Measurements from ENCODE around the gene ANLN. TPM values are rescaled to one million over a fixed set of nuclear protein-coding genes. Genes with fewer than 3 reads are reported as not detected.
"Not testable (repeated sequence)": the region's sequence is repeated elsewhere in the genome, so short reads cannot be mapped to it uniquely, and the experiment has no call there.

ANLN gene
- total and polyA plus RNA-seq, 2 donors from 2014 or later, result 0.17 to 1.2 TPM

- no peak overlapping the region for H3K27ac ChIP-seq (ENCODE audit: low read depth in 2 of 2, low read length in 2 of 2)
- H3K27me3 ChIP-seq (ENCODE audit: control insufficient read depth, insufficient read depth, low read length), result no peaks in the 10 kb centered on the region
- intact Hi-C loops (cut with DNase I), result no loop called here
- H3K4me3 ChIP-seq (ENCODE audit: low read length in 3 of 3), result no peak overlapping the region
- DNase-seq (no peak), FAIRE-seq (no peak)
- no peak overlapping the region for H3K9ac ChIP-seq (ENCODE audit: low read length in 3 of 3)
- no peaks in the 10 kb centered on the region for H3K36me3 ChIP-seq (ENCODE audit: control insufficient read depth in 2 of 3, insufficient read depth in 3 of 3, low read length in 3 of 3)
- no peaks in the 10 kb centered on the region for H3K9me3 ChIP-seq (ENCODE audit: control insufficient read depth in 2 of 3, insufficient read depth in 1 of 3, low read length in 3 of 3)
- TF ChIP-seq, protein P1, sequence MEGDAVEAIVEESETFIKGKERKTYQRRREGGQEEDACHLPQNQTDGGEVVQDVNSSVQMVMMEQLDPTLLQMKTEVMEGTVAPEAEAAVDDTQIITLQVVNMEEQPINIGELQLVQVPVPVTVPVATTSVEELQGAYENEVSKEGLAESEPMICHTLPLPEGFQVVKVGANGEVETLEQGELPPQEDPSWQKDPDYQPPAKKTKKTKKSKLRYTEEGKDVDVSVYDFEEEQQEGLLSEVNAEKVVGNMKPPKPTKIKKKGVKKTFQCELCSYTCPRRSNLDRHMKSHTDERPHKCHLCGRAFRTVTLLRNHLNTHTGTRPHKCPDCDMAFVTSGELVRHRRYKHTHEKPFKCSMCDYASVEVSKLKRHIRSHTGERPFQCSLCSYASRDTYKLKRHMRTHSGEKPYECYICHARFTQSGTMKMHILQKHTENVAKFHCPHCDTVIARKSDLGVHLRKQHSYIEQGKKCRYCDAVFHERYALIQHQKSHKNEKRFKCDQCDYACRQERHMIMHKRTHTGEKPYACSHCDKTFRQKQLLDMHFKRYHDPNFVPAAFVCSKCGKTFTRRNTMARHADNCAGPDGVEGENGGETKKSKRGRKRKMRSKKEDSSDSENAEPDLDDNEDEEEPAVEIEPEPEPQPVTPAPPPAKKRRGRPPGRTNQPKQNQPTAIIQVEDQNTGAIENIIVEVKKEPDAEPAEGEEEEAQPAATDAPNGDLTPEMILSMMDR (IDR thresholded peaks at IDR 0.05; ENCODE audit: borderline replicate concordance, extremely low read depth, insufficient read depth), result no peak
- peaks cover 0 to 2% (median 0%) of the 10 kb centered on the region in 3 donors for H3K4me1 ChIP-seq (ENCODE audit: control insufficient read depth in 2 of 3, insufficient read depth in 2 of 3, low read depth in 1 of 3, low read length in 3 of 3)
Measured at GRCh38 chr7:36368496-36368895, 21.2 kb upstream of the ANLN start.

- Histone ChIP-seq H3K9me3 (ENCODE audit: control insufficient read depth in 2 of 3, insufficient read depth in 1 of 3, low read length in 3 of 3) (no peaks in the 10 kb centered on the region), H3K4me3 (ENCODE audit: low read length in 3 of 3) (no peak overlapping the region), H3K27ac (ENCODE audit: low read depth in 2 of 2, low read length in 2 of 2) (no peak overlapping the region), H3K4me1 (ENCODE audit: control insufficient read depth in 2 of 3, insufficient read depth in 2 of 3, low read depth in 1 of 3, low read length in 3 of 3) (peaks cover 0 to 2% (median 0%) of the 10 kb centered on the region in 3 donors), H3K9ac (ENCODE audit: low read length in 3 of 3) (no peak overlapping the region), H3K27me3 (ENCODE audit: control insufficient read depth, insufficient read depth, low read length) (no peaks in the 10 kb centered on the region), H3K36me3 (ENCODE audit: control insufficient read depth in 2 of 3, insufficient read depth in 3 of 3, low read length in 3 of 3) (no peaks in the 10 kb centered on the region)
- FAIRE-seq (no peak), DNase-seq (no peak)
- intact Hi-C loops (cut with DNase I), result no loop called here
- TF ChIP-seq, protein P1 (IDR thresholded peaks at IDR 0.05; ENCODE audit: borderline replicate concordance, extremely low read depth, insufficient read depth), result no peak
Measured at GRCh38 chr7:36369171-36369570, 20.5 kb upstream of the ANLN start.

DNA sequence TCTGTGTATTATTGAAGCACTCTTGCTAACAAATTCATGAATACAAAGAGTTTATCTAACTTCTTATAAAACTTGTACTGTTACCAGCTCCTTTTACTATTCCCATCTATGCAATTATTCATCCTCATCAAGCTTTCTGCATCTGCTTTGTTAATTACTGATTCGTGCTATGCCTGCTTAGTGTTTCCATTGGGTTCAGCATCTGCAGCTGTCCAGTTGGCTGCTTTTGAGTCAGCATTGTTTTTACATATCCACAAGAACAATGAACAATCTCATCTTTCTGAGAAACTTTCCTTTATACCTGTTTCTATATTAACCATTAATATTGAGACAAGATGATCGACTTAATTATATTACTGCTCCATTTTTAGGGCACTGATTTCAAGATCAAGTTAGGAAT lies 19.6 kb upstream of the ANLN start:
- TF ChIP-seq, protein P1 (IDR thresholded peaks at IDR 0.05; ENCODE audit: borderline replicate concordance, extremely low read depth, insufficient read depth), result no peak
- Histone ChIP-seq H3K4me3 (ENCODE audit: low read length in 3 of 3) (no peak overlapping the region), H3K9me3 (ENCODE audit: control insufficient read depth in 2 of 3, insufficient read depth in 1 of 3, low read length in 3 of 3) (no peaks in the 10 kb centered on the region), H3K4me1 (ENCODE audit: control insufficient read depth in 2 of 3, insufficient read depth in 2 of 3, low read depth in 1 of 3, low read length in 3 of 3) (peaks cover 0 to 2% (median 0%) of the 10 kb centered on the region in 3 donors), H3K36me3 (ENCODE audit: control insufficient read depth in 2 of 3, insufficient read depth in 3 of 3, low read length in 3 of 3) (no peaks in the 10 kb centered on the region), H3K9ac (ENCODE audit: low read length in 3 of 3) (no peak overlapping the region), H3K27me3 (ENCODE audit: control insufficient read depth, insufficient read depth, low read length) (no peaks in the 10 kb centered on the region), H3K27ac (ENCODE audit: low read depth in 2 of 2, low read length in 2 of 2) (no peak overlapping the region)
- DNase-seq (no peak), FAIRE-seq (no peak)
- intact Hi-C loops (cut with DNase I), result no loop called here

DNA sequence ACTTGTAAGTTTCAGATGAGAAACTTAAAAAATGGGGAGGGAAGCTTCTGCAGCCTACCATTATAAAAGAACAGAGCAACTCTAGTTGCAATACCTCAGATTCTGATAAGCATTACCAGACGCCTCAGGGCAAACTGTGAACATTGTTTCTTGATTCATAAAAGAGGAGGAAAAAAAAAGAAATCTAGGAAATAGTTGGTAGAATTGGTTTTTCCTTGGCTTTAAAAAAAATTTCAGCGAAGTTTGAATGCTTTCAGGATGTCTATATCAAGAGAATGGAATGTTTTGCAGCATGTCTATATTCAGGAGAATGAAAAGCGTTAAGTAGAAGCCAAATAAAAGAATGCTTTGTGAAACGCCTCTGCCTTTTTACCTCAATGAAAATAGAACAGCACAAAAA lies 17.5 kb upstream of the ANLN start:
- H3K4me3 ChIP-seq (ENCODE audit: low read length in 3 of 3), result no peak overlapping the region
- H3K9me3 ChIP-seq (ENCODE audit: control insufficient read depth in 2 of 3, insufficient read depth in 1 of 3, low read length in 3 of 3), result no peaks in the 10 kb centered on the region
- intact Hi-C loops (cut with DNase I), result no loop called here
- DNase-seq, result no peak
- FAIRE-seq, result no peak
- no peak overlapping the region for H3K9ac ChIP-seq (ENCODE audit: low read length in 3 of 3)
- no peaks in the 10 kb centered on the region for H3K27me3 ChIP-seq (ENCODE audit: control insufficient read depth, insufficient read depth, low read length)
- peaks cover 0 to 2% (median 0%) of the 10 kb centered on the region in 3 donors for H3K4me1 ChIP-seq (ENCODE audit: control insufficient read depth in 2 of 3, insufficient read depth in 2 of 3, low read depth in 1 of 3, low read length in 3 of 3)
- H3K27ac ChIP-seq (ENCODE audit: low read depth in 2 of 2, low read length in 2 of 2), result no peak overlapping the region
- no peaks in the 10 kb centered on the region for H3K36me3 ChIP-seq (ENCODE audit: control insufficient read depth in 2 of 3, insufficient read depth in 3 of 3, low read length in 3 of 3)
- TF ChIP-seq, protein P1 (IDR thresholded peaks at IDR 0.05; ENCODE audit: borderline replicate concordance, extremely low read depth, insufficient read depth), result no peak

DNA sequence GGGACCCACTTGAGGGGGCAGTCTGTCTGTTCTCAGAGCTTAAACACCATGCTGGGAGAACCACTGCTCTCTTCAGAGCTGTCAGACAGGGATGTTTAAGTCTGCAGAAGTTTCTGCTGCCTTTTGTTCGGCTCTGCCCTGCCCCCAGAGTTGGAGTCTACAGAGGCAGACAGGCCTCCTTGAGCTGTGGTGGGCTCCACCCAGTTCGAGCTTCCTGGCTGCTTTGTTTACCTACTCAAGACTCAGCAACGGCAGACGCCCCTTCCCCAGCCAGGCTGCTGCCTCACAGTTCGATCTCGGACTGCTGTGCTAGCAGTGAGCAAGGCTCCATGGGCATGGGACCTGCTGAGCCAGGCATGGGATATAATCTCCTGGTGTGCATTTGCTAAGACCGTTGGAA lies 11.1 kb upstream of the ANLN start:
- H3K27me3 ChIP-seq (ENCODE audit: control insufficient read depth, insufficient read depth, low read length); FAIRE-seq; H3K9me3 ChIP-seq (ENCODE audit: control insufficient read depth in 2 of 3, insufficient read depth in 1 of 3, low read length in 3 of 3); H3K27ac ChIP-seq (ENCODE audit: low read depth in 2 of 2, low read length in 2 of 2); H3K9ac ChIP-seq (ENCODE audit: low read length in 3 of 3); H3K4me3 ChIP-seq (ENCODE audit: low read length in 3 of 3); H3K4me1 ChIP-seq (ENCODE audit: control insufficient read depth in 2 of 3, insufficient read depth in 2 of 3, low read depth in 1 of 3, low read length in 3 of 3); H3K36me3 ChIP-seq (ENCODE audit: control insufficient read depth in 2 of 3, insufficient read depth in 3 of 3, low read length in 3 of 3); DNase-seq; intact Hi-C loops (cut with DNase I): not testable (repeated sequence)

All from kidney (tissue), 14 donors.